ENCODE measurements around the gene FAM163B. TPM values are rescaled to one million over a fixed set of nuclear protein-coding genes. Genes with fewer than 3 reads are reported as not detected.

The FAM163B gene
- total RNA-seq, 1 experiment from 2014 or later = not detected

GRCh38 chr9:133604214-133604613, 5.0 kb downstream of the FAM163B start:
- peak in 1 of 2 experiments; percentile 30 for TF ChIP-seq CTCF (IDR thresholded peaks at IDR 0.05; ENCODE audit: insufficient read depth in 1 of 2, low read depth in 1 of 2, low read length in 1 of 2, severe bottlenecking in 1 of 2, unreplicated experiment in 1 of 2)
- CTCF ChIA-PET = interaction anchor here (0.7 to 1.0 kb wide), 2 partner anchors 105 to 123 kb away, joined by 4 to 6 read pairs; no protein-coding TSS in a partner anchor
- H3K9me3 Mint-ChIP-seq (ENCODE audit: unreplicated experiment) = no peaks in the 10 kb centered on the region
- no peak overlapping the region for H3K4me3 ChIP-seq (ENCODE audit: low read depth, low read length)
- H3K4me3 Mint-ChIP-seq (ENCODE audit: unreplicated experiment) = no peak overlapping the region
- H3K27me3 ChIP-seq (replicated peaks; ENCODE audit: control insufficient read depth, insufficient read depth, low read length) = no peaks in the 10 kb centered on the region; the same call in none of the 2 replicates
- no peaks in the 10 kb centered on the region for H3K4me1 Mint-ChIP-seq (ENCODE audit: low read depth, unreplicated experiment)
- intact Hi-C loops (cut with micrococcal nuclease; ENCODE audit: unreplicated experiment) = loop anchor here (2.0 kb wide), 1 partner anchor 123 kb away; no protein-coding TSS in a partner anchor
- no peak overlapping the region for H3K27ac Mint-ChIP-seq (ENCODE audit: unreplicated experiment)
- no peaks in the 10 kb centered on the region for H3K4me1 ChIP-seq
- no peaks in the 10 kb centered on the region for H3K36me3 ChIP-seq (ENCODE audit: control insufficient read depth, insufficient read depth, low read length)
- H3K27me3 Mint-ChIP-seq (ENCODE audit: insufficient read depth, unreplicated experiment) = peaks cover 7% of the 10 kb centered on the region
- DNase-seq = peak in 1 of 2 experiments; percentile 38
- no peaks in the 10 kb centered on the region for H3K36me3 Mint-ChIP-seq (ENCODE audit: insufficient read depth, unreplicated experiment)
- no peaks in the 10 kb centered on the region for H3K9me3 ChIP-seq
- BruUV-seq (replicated peaks) = no TSS peak
- POLR2A ChIA-PET = no interaction called here

- no peak for DNase-seq
- H3K9me3 Mint-ChIP-seq (ENCODE audit: unreplicated experiment) = no peaks in the 10 kb centered on the region
- Histone ChIP-seq H3K36me3 (ENCODE audit: control insufficient read depth, insufficient read depth, low read length) (no peaks in the 10 kb centered on the region), H3K27me3 (replicated peaks; ENCODE audit: control insufficient read depth, insufficient read depth, low read length) (no peaks in the 10 kb centered on the region; the same call in none of the 2 replicates), H3K9me3 (no peaks in the 10 kb centered on the region), H3K4me1 (no peaks in the 10 kb centered on the region), H3K4me3 (ENCODE audit: low read depth, low read length) (no peak overlapping the region)
- TF ChIP-seq CTCF (IDR thresholded peaks at IDR 0.05; ENCODE audit: insufficient read depth in 1 of 2, low read depth in 1 of 2, low read length in 1 of 2, severe bottlenecking in 1 of 2, unreplicated experiment in 1 of 2) = no peak
- CTCF ChIA-PET = interaction anchor here (1.3 kb wide), 1 partner anchor 124 kb away, joined by 5 read pairs; no protein-coding TSS in a partner anchor
- intact Hi-C loops (cut with micrococcal nuclease; ENCODE audit: unreplicated experiment) = no loop called here
- no peaks in the 10 kb centered on the region for H3K4me1 Mint-ChIP-seq (ENCODE audit: low read depth, unreplicated experiment)
- no peaks in the 10 kb centered on the region for H3K36me3 Mint-ChIP-seq (ENCODE audit: insufficient read depth, unreplicated experiment)
- H3K4me3 Mint-ChIP-seq (ENCODE audit: unreplicated experiment) = no peak overlapping the region
- peaks cover 7% of the 10 kb centered on the region for H3K27me3 Mint-ChIP-seq (ENCODE audit: insufficient read depth, unreplicated experiment)
- no TSS peak for BruUV-seq (replicated peaks)
- POLR2A ChIA-PET = no interaction called here
- no peak overlapping the region for H3K27ac Mint-ChIP-seq (ENCODE audit: unreplicated experiment)
Observed at GRCh38 chr9:133603135-133603927, 5.9 kb downstream of the FAM163B start.

GRCh38 chr9:133602277-133602676, 6.9 kb downstream of the FAM163B start:
- Histone ChIP-seq H3K9me3 (peaks cover 9% of the 10 kb centered on the region), H3K27me3 (replicated peaks; ENCODE audit: control insufficient read depth, insufficient read depth, low read length) (no peaks in the 10 kb centered on the region; the same call in none of the 2 replicates), H3K4me1 (no peaks in the 10 kb centered on the region), H3K36me3 (ENCODE audit: control insufficient read depth, insufficient read depth, low read length) (no peaks in the 10 kb centered on the region), H3K4me3 (ENCODE audit: low read depth, low read length) (no peak overlapping the region)
- Mint-ChIP-seq H3K27me3 (ENCODE audit: insufficient read depth, unreplicated experiment) (peaks cover 7% of the 10 kb centered on the region), H3K27ac (ENCODE audit: unreplicated experiment) (no peak overlapping the region), H3K4me3 (ENCODE audit: unreplicated experiment) (no peak overlapping the region), H3K36me3 (ENCODE audit: insufficient read depth, unreplicated experiment) (no peaks in the 10 kb centered on the region), H3K4me1 (ENCODE audit: low read depth, unreplicated experiment) (no peaks in the 10 kb centered on the region), H3K9me3 (ENCODE audit: unreplicated experiment) (peaks cover 6% of the 10 kb centered on the region)
- ChIA-PET POLR2A (no interaction called here), CTCF (interaction anchor here (1.3 kb wide), 1 partner anchor 125 kb away, joined by 5 read pairs; no protein-coding TSS in a partner anchor)
- BruUV-seq (replicated peaks) = no TSS peak
- TF ChIP-seq CTCF (IDR thresholded peaks at IDR 0.05; ENCODE audit: insufficient read depth in 1 of 2, low read depth in 1 of 2, low read length in 1 of 2, severe bottlenecking in 1 of 2, unreplicated experiment in 1 of 2) = no peak
- intact Hi-C loops (cut with micrococcal nuclease; ENCODE audit: unreplicated experiment) = no loop called here
- no peak for DNase-seq
